ENCODE results near the gene CAMK2A. TPM values are rescaled to one million over a fixed set of nuclear protein-coding genes. Genes with fewer than 3 reads are reported as not detected.

Gene CAMK2A
- total and polyA plus RNA-seq, 2 donors (not counting 3 experiments of a cell fraction or from before 2014, with no cell fraction given), result not detected

DNA sequence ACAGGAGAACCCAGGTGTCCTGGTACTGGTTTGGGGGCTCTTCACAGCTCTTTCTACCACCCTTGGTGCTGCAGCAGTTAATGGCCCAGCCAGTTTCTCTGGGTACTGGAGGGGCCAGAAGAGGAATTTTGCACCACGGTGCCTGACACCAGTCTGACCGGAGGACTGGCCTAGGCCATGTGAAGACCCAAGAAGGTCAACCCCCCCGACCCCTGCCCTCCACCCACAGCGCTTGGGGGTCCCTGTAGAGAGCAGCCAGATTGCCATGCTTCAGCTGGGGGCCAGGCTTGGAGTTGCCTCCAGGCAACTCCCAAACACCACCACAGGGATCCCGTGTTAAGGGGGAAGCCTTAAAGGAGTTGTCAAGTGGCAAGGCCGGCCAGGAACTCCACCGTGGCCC, 6.9 kb upstream of the CAMK2A start:
- H3K4me2 ChIP-seq (ENCODE audit: insufficient read depth, low read length), result no peak overlapping the region
- H3K9me3 ChIP-seq (replicated peaks; ENCODE audit: control insufficient read depth, insufficient read depth, low read length), result no peaks in the 10 kb centered on the region
- FAIRE-seq (no peak), DNase-seq (ENCODE audit: low read depth, low spot score) (no peak)
- H4K20me1 ChIP-seq (replicated peaks; ENCODE audit: control insufficient read depth, extremely low read depth, insufficient read depth, low read length), result no peaks in the 10 kb centered on the region
- BruUV-seq (replicated peaks), result no TSS peak
- no peaks in the 10 kb centered on the region for H3K4me1 ChIP-seq (ENCODE audit: control insufficient read depth, extremely low read depth, insufficient read depth, low read length)
- intact Hi-C loops (cut with micrococcal nuclease) (no loop called here), dilution Hi-C loops (cut with MboI; ENCODE audit: extremely low pct_ligation_motif_present, low sequenced_read_pairs) (no loop called here)
- H2AFZ ChIP-seq (ENCODE audit: low read depth, low read length), result no peak overlapping the region
- POLR2A ChIA-PET, result no interaction called here
- no peaks in the 10 kb centered on the region for H3K36me3 ChIP-seq (ENCODE audit: control insufficient read depth in 2 of 2, extremely low read depth in 1 of 2, insufficient read depth in 2 of 2, low read length in 2 of 2)
- no peaks in the 10 kb centered on the region for H3K9me1 ChIP-seq (replicated peaks; ENCODE audit: control insufficient read depth, extremely low read depth, insufficient read depth, low read length)
- CTCF ChIA-PET, result no interaction called here
- H3K27ac ChIP-seq (ENCODE audit: insufficient read depth, low read depth, low read length), result no peak overlapping the region
- H3K4me3 ChIP-seq (replicated peaks in 1 of 3; ENCODE audit: insufficient read depth in 1 of 3, low read depth in 1 of 3, low read length in 3 of 3), result no peak overlapping the region
- H3K27me3 ChIP-seq (ENCODE audit: control insufficient read depth in 2 of 2, insufficient read depth in 2 of 2, low read length in 2 of 2), result peaks cover 10 to 16% of the 10 kb centered on the region in 2 experiments
- TF ChIP-seq JUN (IDR thresholded peaks at IDR 0.05; ENCODE audit: borderline replicate concordance, insufficient read depth, insufficient read length, low read depth), result no peak
- no peaks in the 10 kb centered on the region for H3K79me2 ChIP-seq (ENCODE audit: control insufficient read depth, insufficient read depth, low read length)
- no peak overlapping the region for H3K9ac ChIP-seq (replicated peaks; ENCODE audit: extremely low read depth, insufficient read depth, low read length)

DNA sequence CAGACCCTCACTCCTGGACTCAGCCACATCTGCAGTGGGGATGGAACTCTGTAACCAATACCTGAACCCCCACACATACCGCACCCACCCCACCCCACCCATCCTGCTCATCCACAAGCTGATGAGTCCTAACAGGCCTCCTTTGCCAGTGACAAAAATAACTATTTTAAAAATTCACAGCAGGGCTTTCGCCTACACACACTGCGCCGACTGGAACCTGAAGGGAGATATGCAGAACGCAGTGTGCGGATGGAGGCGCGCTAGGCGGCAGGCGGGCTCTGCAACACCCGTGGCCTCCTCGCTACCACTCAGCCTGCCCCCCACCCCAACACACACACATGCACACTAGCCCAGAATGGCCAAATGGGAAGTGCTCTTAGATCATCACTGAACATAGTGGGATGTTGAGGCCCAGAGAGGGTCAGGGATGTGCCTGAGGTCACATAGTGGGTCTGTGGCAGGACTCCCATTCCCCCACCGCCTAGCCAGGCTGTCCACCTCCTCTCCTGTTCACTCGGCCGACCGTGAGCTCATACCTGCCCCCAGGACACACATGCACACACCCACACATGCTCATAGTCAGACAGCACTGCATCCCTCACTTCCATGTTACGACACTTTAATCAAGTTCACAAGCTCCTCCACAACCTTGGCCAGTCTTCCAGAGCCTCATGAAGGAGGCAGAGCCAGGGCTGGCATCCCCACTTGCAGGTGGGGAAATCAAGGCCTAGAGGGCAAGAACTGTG, 6.3 kb upstream of the CAMK2A start:
- dilution Hi-C loops (cut with MboI; ENCODE audit: extremely low pct_ligation_motif_present, low sequenced_read_pairs), result no loop called here

More for the DNA sequence above, 6.3 kb upstream of the CAMK2A start:
- no TSS peak for BruUV-seq (replicated peaks)
- TF ChIP-seq EZH2 (IDR thresholded peaks at IDR 0.05; ENCODE audit: borderline replicate concordance, low read depth, low read length, severe bottlenecking) (no peak), POLR2A (IDR thresholded peaks at IDR 0.05; ENCODE audit: low read depth, low read length) (no peak), MYC (IDR thresholded peaks at IDR 0.05; ENCODE audit: low read depth, low read length) (no peak), JUN (IDR thresholded peaks at IDR 0.05; ENCODE audit: borderline replicate concordance, insufficient read depth, insufficient read length, low read depth) (no peak), GATA2 (IDR thresholded peaks at IDR 0.05; ENCODE audit: insufficient read depth, insufficient read length, low read depth, low read length) (no peak), POLR2AphosphoS5 (IDR thresholded peaks at IDR 0.05; ENCODE audit: insufficient read depth, low read depth, low read length) (no peak), FOS (IDR thresholded peaks at IDR 0.05; ENCODE audit: borderline replicate concordance, insufficient read depth, low read length) (no peak)
- TF ChIP-seq, protein P1, sequence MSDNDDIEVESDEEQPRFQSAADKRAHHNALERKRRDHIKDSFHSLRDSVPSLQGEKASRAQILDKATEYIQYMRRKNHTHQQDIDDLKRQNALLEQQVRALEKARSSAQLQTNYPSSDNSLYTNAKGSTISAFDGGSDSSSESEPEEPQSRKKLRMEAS (IDR thresholded peaks at IDR 0.05; ENCODE audit: insufficient read depth, insufficient read length), result no peak
- TF ChIP-seq, protein P2, sequence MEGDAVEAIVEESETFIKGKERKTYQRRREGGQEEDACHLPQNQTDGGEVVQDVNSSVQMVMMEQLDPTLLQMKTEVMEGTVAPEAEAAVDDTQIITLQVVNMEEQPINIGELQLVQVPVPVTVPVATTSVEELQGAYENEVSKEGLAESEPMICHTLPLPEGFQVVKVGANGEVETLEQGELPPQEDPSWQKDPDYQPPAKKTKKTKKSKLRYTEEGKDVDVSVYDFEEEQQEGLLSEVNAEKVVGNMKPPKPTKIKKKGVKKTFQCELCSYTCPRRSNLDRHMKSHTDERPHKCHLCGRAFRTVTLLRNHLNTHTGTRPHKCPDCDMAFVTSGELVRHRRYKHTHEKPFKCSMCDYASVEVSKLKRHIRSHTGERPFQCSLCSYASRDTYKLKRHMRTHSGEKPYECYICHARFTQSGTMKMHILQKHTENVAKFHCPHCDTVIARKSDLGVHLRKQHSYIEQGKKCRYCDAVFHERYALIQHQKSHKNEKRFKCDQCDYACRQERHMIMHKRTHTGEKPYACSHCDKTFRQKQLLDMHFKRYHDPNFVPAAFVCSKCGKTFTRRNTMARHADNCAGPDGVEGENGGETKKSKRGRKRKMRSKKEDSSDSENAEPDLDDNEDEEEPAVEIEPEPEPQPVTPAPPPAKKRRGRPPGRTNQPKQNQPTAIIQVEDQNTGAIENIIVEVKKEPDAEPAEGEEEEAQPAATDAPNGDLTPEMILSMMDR (IDR thresholded peaks at IDR 0.05; ENCODE audit: extremely low read depth in 1 of 2, insufficient read depth in 1 of 2, low read depth in 1 of 2, low read length in 2 of 2), result no peak
- Histone ChIP-seq H3K4me3 (replicated peaks in 1 of 3; ENCODE audit: insufficient read depth in 1 of 3, low read depth in 1 of 3, low read length in 3 of 3) (no peak overlapping the region), H3K27ac (ENCODE audit: insufficient read depth, low read depth, low read length) (no peak overlapping the region), H3K4me2 (ENCODE audit: insufficient read depth, low read length) (no peak overlapping the region), H3K9me1 (replicated peaks; ENCODE audit: control insufficient read depth, extremely low read depth, insufficient read depth, low read length) (no peaks in the 10 kb centered on the region), H3K4me1 (ENCODE audit: control insufficient read depth, extremely low read depth, insufficient read depth, low read length) (no peaks in the 10 kb centered on the region), H3K79me2 (ENCODE audit: control insufficient read depth, insufficient read depth, low read length) (no peaks in the 10 kb centered on the region), H3K9ac (replicated peaks; ENCODE audit: extremely low read depth, insufficient read depth, low read length) (no peak overlapping the region), H3K27me3 (ENCODE audit: control insufficient read depth in 2 of 2, insufficient read depth in 2 of 2, low read length in 2 of 2) (peaks cover 5 to 12% of the 10 kb centered on the region in 2 experiments), H2AFZ (ENCODE audit: low read depth, low read length) (no peak overlapping the region), H3K36me3 (ENCODE audit: control insufficient read depth in 2 of 2, extremely low read depth in 1 of 2, insufficient read depth in 2 of 2, low read length in 2 of 2) (no peaks in the 10 kb centered on the region), H4K20me1 (replicated peaks; ENCODE audit: control insufficient read depth, extremely low read depth, insufficient read depth, low read length) (no peaks in the 10 kb centered on the region), H3K9me3 (replicated peaks; ENCODE audit: control insufficient read depth, insufficient read depth, low read length) (no peaks in the 10 kb centered on the region)
- ChIA-PET CTCF (no interaction called here), POLR2A (no interaction called here)
- intact Hi-C loops (cut with micrococcal nuclease), result no loop called here
- DNase-seq (ENCODE audit: low read depth, low spot score) (no peak), FAIRE-seq (no peak)

Measured in endothelial cell of umbilical vein (primary cell).